GM23338 (cell line): ENCODE data around the gene LDLRAD3. TPM values are rescaled to one million over a fixed set of nuclear protein-coding genes. Genes with fewer than 3 reads are reported as not detected.

Source experiments
- ATAC-seq: fragments of 200-7000 bp; cut with Tn5 transposase; 3 replicates; pipeline ENCODE4 v1.9.1; 2020
- DNase-seq: peaks from one replicate; pipeline ENCODE4 v3.0.0-alpha.2; 2015; ENCODE audit warnings: low spot score
- H2AFZ ChIP-seq: fragments of 200-600 bp; sonication (generic); 2 replicates; pipeline ENCODE4 v1.8.0; 2016; ENCODE audit warnings: antibody characterized with exemption, mild to moderate bottlenecking, moderate library complexity
- H3F3A ChIP-seq: fragments of 200-600 bp; sonication (generic); replicated peaks from 2 replicates; pipeline ENCODE4 v1.8.0; 2017; ENCODE audit warnings: antibody characterized with exemption, mixed run types, low read depth
- H3K27ac ChIP-seq: fragments of 200-600 bp; sonication (generic); 2 replicates; pipeline ENCODE4 v1.6.1; 2016; ENCODE audit warnings: low read depth
- H3K27me3 ChIP-seq: fragments of 200-600 bp; sonication (generic); 2 replicates; pipeline ENCODE4 v1.8.0; 2016; ENCODE audit warnings: mild to moderate bottlenecking, mixed run types, moderate library complexity; ENCODE audit not compliant: insufficient read depth
- H3K36me3 ChIP-seq: fragments of 200-600 bp; sonication (generic); 2 replicates; pipeline ENCODE4 v1.8.0; 2016; ENCODE audit warnings: mild to moderate bottlenecking; ENCODE audit not compliant: insufficient read depth
- H3K4me1 ChIP-seq: fragments of 200-600 bp; sonication (generic); 2 replicates; pipeline ENCODE4 v1.8.0; 2016; ENCODE audit warnings: mild to moderate bottlenecking, moderate library complexity; ENCODE audit not compliant: insufficient read depth
- H3K4me2 ChIP-seq: fragments of 200-600 bp; sonication (generic); 2 replicates; pipeline ENCODE4 v1.7.1; 2017; ENCODE audit warnings: mixed run types
- H3K4me3 ChIP-seq: fragments of 200-600 bp; sonication (generic); 2 replicates; pipeline ENCODE4 v1.6.1; 2016; ENCODE audit warnings: mixed run types
- H3K79me2 ChIP-seq: fragments of 200-600 bp; sonication (generic); replicated peaks from 2 replicates; pipeline ENCODE4 v1.8.0; 2017; ENCODE audit warnings: mild to moderate bottlenecking; ENCODE audit not compliant: insufficient read depth
- H3K9me2 ChIP-seq: fragments of 200-600 bp; sonication (generic); 2 replicates; pipeline ENCODE4 v1.8.0; 2017; ENCODE audit not compliant: insufficient read depth
- H4K20me1 ChIP-seq: fragments of 200-600 bp; sonication (generic); replicated peaks from 2 replicates; pipeline ENCODE4 v1.8.0; 2017; ENCODE audit warnings: mild to moderate bottlenecking; ENCODE audit not compliant: insufficient read depth
- H3K27ac Mint-ChIP-seq: 2 replicates; pipeline ENCODE4 v1.8.0; 2020; ENCODE audit warnings: inconsistent platforms, mild to moderate bottlenecking, moderate library complexity, mixed read lengths
- H3K27me3 Mint-ChIP-seq: 3 replicates; pipeline ENCODE4 v1.8.0; 2022; ENCODE audit warnings: low read depth, mild to moderate bottlenecking, moderate library complexity, mixed read lengths, inconsistent platforms; ENCODE audit not compliant: insufficient read depth, poor library complexity
- H3K36me3 Mint-ChIP-seq: 3 replicates; pipeline ENCODE4 v1.8.0; 2021; ENCODE audit warnings: low read depth, mild to moderate bottlenecking, inconsistent platforms, moderate library complexity, mixed read lengths
- H3K4me1 Mint-ChIP-seq: 3 replicates; pipeline ENCODE4 v1.8.0; 2020; ENCODE audit warnings: mild to moderate bottlenecking, inconsistent platforms, mixed read lengths
- H3K4me3 Mint-ChIP-seq: 3 replicates; pipeline ENCODE4 v1.8.0; 2021; ENCODE audit warnings: moderate library complexity, mild to moderate bottlenecking, inconsistent platforms, mixed read lengths
- H3K9me3 Mint-ChIP-seq: 3 replicates; pipeline ENCODE4 v1.8.0; 2020; ENCODE audit warnings: moderate library complexity, mild to moderate bottlenecking, inconsistent platforms, mixed read lengths
- EZH2 ChIP-seq: fragments of 200-600 bp; sonication (generic); IDR thresholded peaks from one replicate; pipeline ENCODE4 v1.8.0; 2017; ENCODE audit warnings: antibody characterized with exemption, mild to moderate bottlenecking, low read depth; ENCODE audit not compliant: unreplicated experiment
- EZH2phosphoT487 ChIP-seq: fragments of 200-600 bp; sonication (generic); IDR thresholded peaks from one replicate; pipeline ENCODE4 v1.8.1; 2018; ENCODE audit warnings: antibody characterized with exemption; ENCODE audit not compliant: unreplicated experiment
- JUNB ChIP-seq: IDR thresholded peaks from one replicate; pipeline ENCODE4 v1.6.1; 2016; ENCODE audit warnings: antibody characterized with exemption; ENCODE audit not compliant: unreplicated experiment
- POLR2AphosphoS5 ChIP-seq: IDR thresholded peaks from 2 replicates; pipeline ENCODE4 v1.6.1; 2016; ENCODE audit warnings: antibody characterized with exemption, low read depth
- ZNF114 ChIP-seq: fragments of 250-450 bp; sonication (Bioruptor Pico); IDR thresholded peaks from 2 replicates; pipeline ENCODE4 v1.5.0; 2020; ENCODE audit warnings: mild to moderate bottlenecking, moderate library complexity
- ZNF331 ChIP-seq: fragments of 250-450 bp; sonication (Bioruptor Pico); IDR thresholded peaks from 2 replicates; pipeline ENCODE4 v1.5.0; 2020; ENCODE audit warnings: low read depth, mild to moderate bottlenecking, moderate library complexity
- polyA plus RNA-seq: library from polyadenylated mRNA; unstranded; fragments of >200 nt; fragmentation: Nextera tagmentation; extraction: Ambion mirVana; gene quantifications from 2 replicates; pipeline ENCODE4 v1.2.1, GENCODE V29; 2016
- total RNA-seq: library from RNA; depleted of rRNA; stranded (reverse); fragments of >200 nt; shearing (Covaris generic); gene quantifications from 2 replicates; pipeline ENCODE4 v1.2.3, GENCODE V29; 2014
- TF ChIP-seq, protein P1 (sequence below): IDR thresholded peaks from 2 replicates; pipeline ENCODE4 v1.6.1; 2016; ENCODE audit warnings: antibody characterized with exemption
- TF ChIP-seq, protein P2 (sequence below): fragments of 250-450 bp; sonication (Bioruptor Pico); IDR thresholded peaks from 2 replicates; pipeline ENCODE4 v1.5.0; 2020; ENCODE audit warnings: mild to moderate bottlenecking, moderate library complexity
- TF ChIP-seq, protein P3 (sequence below), 2 experiments: fragments of 200-600 bp in 1 of 2; sonication (generic) in 1 of 2; conservative IDR thresholded peaks; 2 replicates each; pipeline versions ENCODE4 v1.5.1 to v1.6.1; 2016 to 2017; ENCODE audit warnings: antibody characterized with exemption in 2 of 2, low read depth in 2 of 2, mild to moderate bottlenecking in 2 of 2, moderate library complexity in 1 of 2
- TF ChIP-seq, protein P4 (sequence below): IDR thresholded peaks from one replicate; pipeline ENCODE4 v1.6.1; 2018; ENCODE audit warnings: antibody characterized with exemption; ENCODE audit not compliant: unreplicated experiment

The LDLRAD3 gene
- total and polyA plus RNA-seq, 2 experiments from 2014 or later: 8.5 to 19.4 TPM

DNA sequence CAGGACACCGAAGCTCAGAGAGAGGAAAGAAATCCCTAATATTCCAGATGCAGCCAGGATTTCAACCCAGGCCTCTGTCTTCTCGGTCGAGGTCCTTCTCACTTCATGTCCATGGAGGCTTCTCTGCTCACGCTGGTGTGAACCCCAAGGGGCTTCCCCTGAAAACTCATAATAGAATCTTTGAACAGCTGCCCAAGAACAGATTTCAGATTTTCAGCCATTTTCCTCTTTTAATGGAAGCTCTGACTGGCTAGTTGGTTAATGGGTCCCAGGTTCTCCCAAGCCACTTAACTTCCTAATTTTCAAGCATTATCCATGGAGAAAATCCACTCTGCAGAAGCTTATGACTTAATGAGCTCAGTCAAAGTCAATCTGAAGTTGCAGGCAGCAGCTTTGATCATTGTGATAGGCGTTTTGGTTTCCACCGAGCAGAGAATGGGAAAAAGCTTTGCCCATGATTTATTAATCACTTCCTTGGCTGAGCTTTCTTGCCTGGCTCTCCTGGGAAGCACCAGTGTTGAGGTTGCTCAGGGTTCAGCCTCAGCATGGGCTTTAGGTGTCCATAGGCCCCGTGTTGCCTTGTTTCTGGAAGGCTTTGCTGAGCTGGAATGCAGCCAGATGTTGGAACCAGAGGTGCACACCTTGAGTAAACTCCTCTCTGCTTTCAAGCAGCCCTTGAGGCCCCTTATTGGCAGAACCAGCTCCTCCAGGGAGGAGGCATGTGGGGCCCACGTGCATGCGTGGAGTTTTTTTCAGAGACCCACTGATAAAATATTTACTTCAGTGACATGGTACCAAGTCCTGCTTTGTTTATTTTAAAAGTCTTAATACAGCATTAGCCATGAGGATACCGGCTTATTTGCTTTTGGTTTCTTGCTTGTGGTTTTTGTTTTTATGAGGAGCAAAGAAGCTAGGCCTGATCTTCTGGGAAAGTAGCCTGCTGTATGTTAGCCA, 25.5 kb downstream of the LDLRAD3 start:
- Histone ChIP-seq H3K4me3 (no peak overlapping the region), H3F3A (no peaks in the 10 kb centered on the region), H3K4me1 (peaks cover 18% of the 10 kb centered on the region), H3K27me3 (no peaks in the 10 kb centered on the region), H3K4me2 (no peak overlapping the region), H3K9me2 (peaks cover 8% of the 10 kb centered on the region), H2AFZ (no peak overlapping the region), H3K27ac (no peak overlapping the region), H4K20me1 (peaks cover 9% of the 10 kb centered on the region; the same call in 1 of the 2 replicates), H3K36me3 (0 out of 2 replicates have a peak, but pooled peaks cover 4% of the 10 kb centered on the region), H3K79me2 (peaks cover 84% of the 10 kb centered on the region)
- no peak overlapping the region for H3K27ac Mint-ChIP-seq
- H3K4me3 Mint-ChIP-seq: no peak overlapping the region
- TF ChIP-seq, protein P1, sequence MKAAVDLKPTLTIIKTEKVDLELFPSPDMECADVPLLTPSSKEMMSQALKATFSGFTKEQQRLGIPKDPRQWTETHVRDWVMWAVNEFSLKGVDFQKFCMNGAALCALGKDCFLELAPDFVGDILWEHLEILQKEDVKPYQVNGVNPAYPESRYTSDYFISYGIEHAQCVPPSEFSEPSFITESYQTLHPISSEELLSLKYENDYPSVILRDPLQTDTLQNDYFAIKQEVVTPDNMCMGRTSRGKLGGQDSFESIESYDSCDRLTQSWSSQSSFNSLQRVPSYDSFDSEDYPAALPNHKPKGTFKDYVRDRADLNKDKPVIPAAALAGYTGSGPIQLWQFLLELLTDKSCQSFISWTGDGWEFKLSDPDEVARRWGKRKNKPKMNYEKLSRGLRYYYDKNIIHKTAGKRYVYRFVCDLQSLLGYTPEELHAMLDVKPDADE: no peak
- TF ChIP-seq EZH2phosphoT487: no peak
- no peak for TF ChIP-seq EZH2
- no peak for TF ChIP-seq ZNF331
- TF ChIP-seq, protein P2, sequence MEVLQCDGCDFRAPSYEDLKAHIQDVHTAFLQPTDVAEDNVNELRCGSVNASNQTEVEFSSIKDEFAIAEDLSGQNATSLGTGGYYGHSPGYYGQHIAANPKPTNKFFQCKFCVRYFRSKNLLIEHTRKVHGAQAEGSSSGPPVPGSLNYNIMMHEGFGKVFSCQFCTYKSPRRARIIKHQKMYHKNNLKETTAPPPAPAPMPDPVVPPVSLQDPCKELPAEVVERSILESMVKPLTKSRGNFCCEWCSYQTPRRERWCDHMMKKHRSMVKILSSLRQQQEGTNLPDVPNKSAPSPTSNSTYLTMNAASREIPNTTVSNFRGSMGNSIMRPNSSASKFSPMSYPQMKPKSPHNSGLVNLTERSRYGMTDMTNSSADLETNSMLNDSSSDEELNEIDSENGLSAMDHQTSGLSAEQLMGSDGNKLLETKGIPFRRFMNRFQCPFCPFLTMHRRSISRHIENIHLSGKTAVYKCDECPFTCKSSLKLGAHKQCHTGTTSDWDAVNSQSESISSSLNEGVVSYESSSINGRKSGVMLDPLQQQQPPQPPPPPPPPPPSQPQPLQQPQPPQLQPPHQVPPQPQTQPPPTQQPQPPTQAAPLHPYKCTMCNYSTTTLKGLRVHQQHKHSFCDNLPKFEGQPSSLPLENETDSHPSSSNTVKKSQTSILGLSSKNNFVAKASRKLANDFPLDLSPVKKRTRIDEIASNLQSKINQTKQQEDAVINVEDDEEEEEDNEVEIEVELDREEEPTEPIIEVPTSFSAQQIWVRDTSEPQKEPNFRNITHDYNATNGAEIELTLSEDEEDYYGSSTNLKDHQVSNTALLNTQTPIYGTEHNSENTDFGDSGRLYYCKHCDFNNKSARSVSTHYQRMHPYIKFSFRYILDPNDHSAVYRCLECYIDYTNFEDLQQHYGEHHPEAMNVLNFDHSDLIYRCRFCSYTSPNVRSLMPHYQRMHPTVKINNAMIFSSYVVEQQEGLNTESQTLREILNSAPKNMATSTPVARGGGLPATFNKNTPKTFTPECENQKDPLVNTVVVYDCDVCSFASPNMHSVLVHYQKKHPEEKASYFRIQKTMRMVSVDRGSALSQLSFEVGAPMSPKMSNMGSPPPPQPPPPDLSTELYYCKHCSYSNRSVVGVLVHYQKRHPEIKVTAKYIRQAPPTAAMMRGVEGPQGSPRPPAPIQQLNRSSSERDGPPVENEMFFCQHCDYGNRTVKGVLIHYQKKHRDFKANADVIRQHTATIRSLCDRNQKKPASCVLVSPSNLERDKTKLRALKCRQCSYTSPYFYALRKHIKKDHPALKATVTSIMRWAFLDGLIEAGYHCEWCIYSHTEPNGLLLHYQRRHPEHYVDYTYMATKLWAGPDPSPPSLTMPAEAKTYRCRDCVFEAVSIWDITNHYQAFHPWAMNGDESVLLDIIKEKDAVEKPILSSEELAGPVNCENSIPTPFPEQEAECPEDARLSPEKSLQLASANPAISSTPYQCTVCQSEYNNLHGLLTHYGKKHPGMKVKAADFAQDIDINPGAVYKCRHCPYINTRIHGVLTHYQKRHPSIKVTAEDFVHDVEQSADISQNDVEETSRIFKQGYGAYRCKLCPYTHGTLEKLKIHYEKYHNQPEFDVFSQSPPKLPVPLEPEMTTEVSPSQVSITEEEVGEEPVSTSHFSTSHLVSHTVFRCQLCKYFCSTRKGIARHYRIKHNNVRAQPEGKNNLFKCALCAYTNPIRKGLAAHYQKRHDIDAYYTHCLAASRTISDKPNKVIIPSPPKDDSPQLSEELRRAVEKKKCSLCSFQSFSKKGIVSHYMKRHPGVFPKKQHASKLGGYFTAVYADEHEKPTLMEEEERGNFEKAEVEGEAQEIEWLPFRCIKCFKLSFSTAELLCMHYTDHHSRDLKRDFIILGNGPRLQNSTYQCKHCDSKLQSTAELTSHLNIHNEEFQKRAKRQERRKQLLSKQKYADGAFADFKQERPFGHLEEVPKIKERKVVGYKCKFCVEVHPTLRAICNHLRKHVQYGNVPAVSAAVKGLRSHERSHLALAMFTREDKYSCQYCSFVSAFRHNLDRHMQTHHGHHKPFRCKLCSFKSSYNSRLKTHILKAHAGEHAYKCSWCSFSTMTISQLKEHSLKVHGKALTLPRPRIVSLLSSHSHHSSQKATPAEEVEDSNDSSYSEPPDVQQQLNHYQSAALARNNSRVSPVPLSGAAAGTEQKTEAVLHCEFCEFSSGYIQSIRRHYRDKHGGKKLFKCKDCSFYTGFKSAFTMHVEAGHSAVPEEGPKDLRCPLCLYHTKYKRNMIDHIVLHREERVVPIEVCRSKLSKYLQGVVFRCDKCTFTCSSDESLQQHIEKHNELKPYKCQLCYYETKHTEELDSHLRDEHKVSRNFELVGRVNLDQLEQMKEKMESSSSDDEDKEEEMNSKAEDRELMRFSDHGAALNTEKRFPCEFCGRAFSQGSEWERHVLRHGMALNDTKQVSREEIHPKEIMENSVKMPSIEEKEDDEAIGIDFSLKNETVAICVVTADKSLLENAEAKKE (CRISPR knock-in tag): no peak
- no peak for TF ChIP-seq ZNF114 (CRISPR knock-in tag)
- TF ChIP-seq, protein P3, sequence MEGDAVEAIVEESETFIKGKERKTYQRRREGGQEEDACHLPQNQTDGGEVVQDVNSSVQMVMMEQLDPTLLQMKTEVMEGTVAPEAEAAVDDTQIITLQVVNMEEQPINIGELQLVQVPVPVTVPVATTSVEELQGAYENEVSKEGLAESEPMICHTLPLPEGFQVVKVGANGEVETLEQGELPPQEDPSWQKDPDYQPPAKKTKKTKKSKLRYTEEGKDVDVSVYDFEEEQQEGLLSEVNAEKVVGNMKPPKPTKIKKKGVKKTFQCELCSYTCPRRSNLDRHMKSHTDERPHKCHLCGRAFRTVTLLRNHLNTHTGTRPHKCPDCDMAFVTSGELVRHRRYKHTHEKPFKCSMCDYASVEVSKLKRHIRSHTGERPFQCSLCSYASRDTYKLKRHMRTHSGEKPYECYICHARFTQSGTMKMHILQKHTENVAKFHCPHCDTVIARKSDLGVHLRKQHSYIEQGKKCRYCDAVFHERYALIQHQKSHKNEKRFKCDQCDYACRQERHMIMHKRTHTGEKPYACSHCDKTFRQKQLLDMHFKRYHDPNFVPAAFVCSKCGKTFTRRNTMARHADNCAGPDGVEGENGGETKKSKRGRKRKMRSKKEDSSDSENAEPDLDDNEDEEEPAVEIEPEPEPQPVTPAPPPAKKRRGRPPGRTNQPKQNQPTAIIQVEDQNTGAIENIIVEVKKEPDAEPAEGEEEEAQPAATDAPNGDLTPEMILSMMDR (conservative IDR thresholded peaks at IDR 0.05; ENCODE audit: low read depth in 2 of 2): no peak
- TF ChIP-seq POLR2AphosphoS5: no peak
- TF ChIP-seq, protein P4, sequence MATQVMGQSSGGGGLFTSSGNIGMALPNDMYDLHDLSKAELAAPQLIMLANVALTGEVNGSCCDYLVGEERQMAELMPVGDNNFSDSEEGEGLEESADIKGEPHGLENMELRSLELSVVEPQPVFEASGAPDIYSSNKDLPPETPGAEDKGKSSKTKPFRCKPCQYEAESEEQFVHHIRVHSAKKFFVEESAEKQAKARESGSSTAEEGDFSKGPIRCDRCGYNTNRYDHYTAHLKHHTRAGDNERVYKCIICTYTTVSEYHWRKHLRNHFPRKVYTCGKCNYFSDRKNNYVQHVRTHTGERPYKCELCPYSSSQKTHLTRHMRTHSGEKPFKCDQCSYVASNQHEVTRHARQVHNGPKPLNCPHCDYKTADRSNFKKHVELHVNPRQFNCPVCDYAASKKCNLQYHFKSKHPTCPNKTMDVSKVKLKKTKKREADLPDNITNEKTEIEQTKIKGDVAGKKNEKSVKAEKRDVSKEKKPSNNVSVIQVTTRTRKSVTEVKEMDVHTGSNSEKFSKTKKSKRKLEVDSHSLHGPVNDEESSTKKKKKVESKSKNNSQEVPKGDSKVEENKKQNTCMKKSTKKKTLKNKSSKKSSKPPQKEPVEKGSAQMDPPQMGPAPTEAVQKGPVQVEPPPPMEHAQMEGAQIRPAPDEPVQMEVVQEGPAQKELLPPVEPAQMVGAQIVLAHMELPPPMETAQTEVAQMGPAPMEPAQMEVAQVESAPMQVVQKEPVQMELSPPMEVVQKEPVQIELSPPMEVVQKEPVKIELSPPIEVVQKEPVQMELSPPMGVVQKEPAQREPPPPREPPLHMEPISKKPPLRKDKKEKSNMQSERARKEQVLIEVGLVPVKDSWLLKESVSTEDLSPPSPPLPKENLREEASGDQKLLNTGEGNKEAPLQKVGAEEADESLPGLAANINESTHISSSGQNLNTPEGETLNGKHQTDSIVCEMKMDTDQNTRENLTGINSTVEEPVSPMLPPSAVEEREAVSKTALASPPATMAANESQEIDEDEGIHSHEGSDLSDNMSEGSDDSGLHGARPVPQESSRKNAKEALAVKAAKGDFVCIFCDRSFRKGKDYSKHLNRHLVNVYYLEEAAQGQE: no peak
- no peak for TF ChIP-seq JUNB
- DNase-seq: no peak
- peaks cover 22% of the 10 kb centered on the region for H3K36me3 Mint-ChIP-seq
- peaks cover 14% of the 10 kb centered on the region for H3K9me3 Mint-ChIP-seq
- H3K4me1 Mint-ChIP-seq: peaks cover 15% of the 10 kb centered on the region
- no peak for ATAC-seq
- H3K27me3 Mint-ChIP-seq: peaks cover 6% of the 10 kb centered on the region
